LNCAP (cell line): ENCODE data around the gene ATXN2L.

ENCODE experiments used
- CTCF ChIP-seq: fragments of 450-650 bp; IDR thresholded peaks from 2 replicates; pipeline ENCODE4 v1.5.1; 2017; ENCODE audit warnings: mild to moderate bottlenecking

The ATXN2L gene

GRCh38 chr16:28822520-28823290 is at the start of gene ATXN2L:
Gene ATXN2L (plus strand): TSS chr16:28822999. CDS start chr16:28823260, 261 bp downstream.
- no peak for TF ChIP-seq CTCF

- TF ChIP-seq CTCF, result no peak
These were observed 2.8 kb upstream of the ATXN2L start for GRCh38 chr16:28820016-28820415.

- no peak for TF ChIP-seq CTCF
These were observed 802 bp upstream of the ATXN2L start for GRCh38 chr16:28821874-28822519.

- no peak for TF ChIP-seq CTCF
These were observed 583 bp downstream of the ATXN2L start for GRCh38 chr16:28823291-28823872.

- TF ChIP-seq CTCF, result no peak
These were observed 1.3 kb downstream of the ATXN2L start for GRCh38 chr16:28823873-28824716.

GRCh38 chr16:28824717-28824973 is 1.8 kb downstream of the ATXN2L start:
- TF ChIP-seq CTCF, result no peak

- peak; percentile 34; the same call in 1 of the 2 replicates for TF ChIP-seq CTCF
These were observed 3.3 kb downstream of the ATXN2L start for GRCh38 chr16:28826141-28826540.
